Type B pancreatic cell (in vitro differentiated cells): ENCODE data around the gene CRYBG2. TPM values are rescaled to one million over a fixed set of nuclear protein-coding genes. Genes with fewer than 3 reads are reported as not detected.
"Not testable (repeated sequence)": the region's sequence is repeated elsewhere in the genome, so short reads cannot be mapped to it uniquely, and the experiment has no call there.

ENCODE experiments used
- DNase-seq: peaks from one replicate; pipeline ENCODE4 v3.0.0; 2021; ENCODE audit warnings: mixed read lengths; ENCODE audit not compliant: unreplicated experiment; ENCODE audit errors: extremely low spot score
- H3K27ac Mint-ChIP-seq: 2 replicates; pipeline ENCODE4 v1.8.0; 2021; ENCODE audit warnings: mild to moderate bottlenecking, mixed read lengths
- H3K27me3 Mint-ChIP-seq: 2 replicates; pipeline ENCODE4 v1.8.0; 2021; ENCODE audit warnings: mixed read lengths
- H3K36me3 Mint-ChIP-seq: 2 replicates; pipeline ENCODE4 v1.8.0; 2021; ENCODE audit warnings: mixed read lengths
- H3K4me1 Mint-ChIP-seq: one replicate; pipeline ENCODE4 v1.8.0; 2021; ENCODE audit warnings: mixed read lengths; ENCODE audit not compliant: unreplicated experiment
- H3K4me3 Mint-ChIP-seq: 2 replicates; pipeline ENCODE4 v1.8.0; 2021; ENCODE audit warnings: mild to moderate bottlenecking, mixed read lengths
- H3K9me3 Mint-ChIP-seq: 2 replicates; pipeline ENCODE4 v1.8.0; 2021; ENCODE audit warnings: mixed read lengths
- CTCF ChIP-seq: fragments of 200-600 bp; sonication (generic); conservative IDR thresholded peaks from 2 replicates; pipeline ENCODE4 v1.5.0; 2021; ENCODE audit warnings: antibody characterized with exemption, mild to moderate bottlenecking
- total RNA-seq: library from RNA; stranded (reverse); gene quantifications from 2 replicates; pipeline ENCODE4 v1.2.1, GENCODE V29; 2021; ENCODE audit warnings: low replicate concordance

Gene CRYBG2
- total RNA-seq, 1 donor from 2014 or later: 20.0 TPM

- no peak for DNase-seq
- no peaks in the 10 kb centered on the region for H3K4me1 Mint-ChIP-seq
- peaks cover 16% of the 10 kb centered on the region for H3K27me3 Mint-ChIP-seq
- no peak overlapping the region for H3K4me3 Mint-ChIP-seq
- TF ChIP-seq CTCF: no peak
- peaks cover 4% of the 10 kb centered on the region for H3K9me3 Mint-ChIP-seq
- no peak overlapping the region for H3K27ac Mint-ChIP-seq
- no peaks in the 10 kb centered on the region for H3K36me3 Mint-ChIP-seq
These were observed 19.9 kb upstream of the CRYBG2 start for GRCh38 chr1:26373789-26374188.

GRCh38 chr1:26373281-26373680 lies 19.4 kb upstream of the CRYBG2 start:
- H3K27ac Mint-ChIP-seq: no peak overlapping the region
- H3K4me1 Mint-ChIP-seq: no peaks in the 10 kb centered on the region
- no peak for DNase-seq
- H3K36me3 Mint-ChIP-seq: no peaks in the 10 kb centered on the region
- peaks cover 4% of the 10 kb centered on the region for H3K9me3 Mint-ChIP-seq
- TF ChIP-seq CTCF: no peak
- no peak overlapping the region for H3K4me3 Mint-ChIP-seq
- H3K27me3 Mint-ChIP-seq: peaks cover 16% of the 10 kb centered on the region

- not testable (repeated sequence) for H3K9me3 Mint-ChIP-seq, H3K27ac Mint-ChIP-seq, H3K4me1 Mint-ChIP-seq, DNase-seq, H3K4me3 Mint-ChIP-seq, H3K36me3 Mint-ChIP-seq
- peaks cover 19% of the 10 kb centered on the region for H3K27me3 Mint-ChIP-seq
These were observed 18.7 kb upstream of the CRYBG2 start, which contains the start of gene ZNF683 for GRCh38 chr1:26372611-26373010. TSS of gene ZNF683 (minus strand) at chr1:26372750. CDS start at chr1:26368571, 4,179 bp downstream.

- no peak for TF ChIP-seq CTCF
- Mint-ChIP-seq H3K9me3 (peaks cover 4% of the 10 kb centered on the region), H3K27ac (no peak overlapping the region), H3K4me3 (no peak overlapping the region), H3K27me3 (peaks cover 19% of the 10 kb centered on the region), H3K4me1 (no peaks in the 10 kb centered on the region), H3K36me3 (no peaks in the 10 kb centered on the region)
- no peak for DNase-seq
These were observed 18.1 kb upstream of the CRYBG2 start for GRCh38 chr1:26372039-26372438.

GRCh38 chr1:26370591-26371382 lies 16.9 kb upstream of the CRYBG2 start:
- Mint-ChIP-seq H3K27ac (no peak overlapping the region), H3K4me3 (no peak overlapping the region), H3K9me3 (peaks cover 4% of the 10 kb centered on the region), H3K4me1 (no peaks in the 10 kb centered on the region), H3K27me3 (peaks cover 19% of the 10 kb centered on the region), H3K36me3 (no peaks in the 10 kb centered on the region)
- no peak for TF ChIP-seq CTCF
- no peak for DNase-seq

GRCh38 chr1:26368486-26368885 lies 14.6 kb upstream of the CRYBG2 start:
- Mint-ChIP-seq H3K27ac (no peak overlapping the region), H3K4me3 (no peak overlapping the region), H3K9me3 (peaks cover 4% of the 10 kb centered on the region), H3K36me3 (no peaks in the 10 kb centered on the region), H3K4me1 (peaks cover 4% of the 10 kb centered on the region), H3K27me3 (peaks cover 26% of the 10 kb centered on the region)
- no peak for TF ChIP-seq CTCF
- DNase-seq: no peak
